Left lung (tissue), 10 donors: Measurements from ENCODE around the gene ZNF423. TPM values are rescaled to one million over a fixed set of nuclear protein-coding genes. Genes with fewer than 3 reads are reported as not detected.

Source experiments
- ATAC-seq: fragments of 200-7000 bp; cut with Tn5 transposase; one replicate; pipeline ENCODE4 v1.9.1; 2020; ENCODE audit warnings: moderate library complexity
- DNase-seq, 4 donors: peaks; one replicate each; pipeline ENCODE4 v3.0.0-alpha.2; 2013 to 2020
- H3K27ac ChIP-seq, 2 donors: fragments of 200-600 bp; sonication (generic) in 1 of 2; one replicate each; pipeline versions ENCODE4 v1.5.0 to v1.8.0; 2020 to 2021
- H3K27me3 ChIP-seq, 2 donors: fragments of 200-600 bp; sonication (generic) in 1 of 2; one replicate each; pipeline versions ENCODE4 v1.5.0 to v1.8.0; 2020 to 2021
- H3K36me3 ChIP-seq, 2 donors: fragments of 200-600 bp; sonication (generic) in 1 of 2; one replicate each; pipeline versions ENCODE4 v1.5.0 to v1.8.0; 2020 to 2021
- H3K4me1 ChIP-seq, 2 donors: fragments of 200-600 bp; one replicate each; pipeline ENCODE4 v1.8.0; 2021
- H3K4me3 ChIP-seq, 2 donors: fragments of 200-600 bp; sonication (generic) in 1 of 2; one replicate each; pipeline versions ENCODE4 v1.5.0 to v1.8.0; 2020 to 2021; ENCODE audit warnings: mild to moderate bottlenecking in 1 of 2
- H3K9me3 ChIP-seq, 2 donors: fragments of 200-600 bp; sonication (generic) in 1 of 2; one replicate each; pipeline versions ENCODE4 v1.5.0 to v1.8.0; 2020 to 2021
- intact Hi-C, 2 donors: fragments of 100-400 bp; cut with DNase I; formaldehyde crosslinking; loops; one replicate each; pipeline versions ENCODE4 v1.11.2 to v1.14.2; 2022
- polyA plus RNA-seq, 6 donors: library from polyadenylated mRNA; unstranded; fragments of 120-200 nt; gene quantifications; one replicate each; pipeline ENCODE4 v1.2.1, GENCODE V29; 2013; ENCODE audit not compliant: insufficient read length in 6 of 6
- total RNA-seq, 2 donors: library from RNA; stranded (reverse); fragmentation: NEBNext Ultra II Directional; extraction: Animal tissue kit (Norgen Biotek cat#: 25700); gene quantifications; one replicate each; pipeline ENCODE4 v1.2.1, GENCODE V29; 2021
- TF ChIP-seq, protein P1 (sequence below), 2 donors: fragments of 200-600 bp; sonication (generic) in 1 of 2; IDR thresholded peaks; one replicate each; pipeline versions ENCODE4 v1.5.0 to v1.8.0; 2021; ENCODE audit warnings: antibody characterized with exemption in 2 of 2
- donor health status: DM: no; HTN: yes; CAD: no.
- donor health status: DM: no; HTN: no; CAD: no.

Gene ZNF423
- total and polyA plus RNA-seq, 8 donors: 7.8 to 30.5 (median 26.6) TPM

DNA sequence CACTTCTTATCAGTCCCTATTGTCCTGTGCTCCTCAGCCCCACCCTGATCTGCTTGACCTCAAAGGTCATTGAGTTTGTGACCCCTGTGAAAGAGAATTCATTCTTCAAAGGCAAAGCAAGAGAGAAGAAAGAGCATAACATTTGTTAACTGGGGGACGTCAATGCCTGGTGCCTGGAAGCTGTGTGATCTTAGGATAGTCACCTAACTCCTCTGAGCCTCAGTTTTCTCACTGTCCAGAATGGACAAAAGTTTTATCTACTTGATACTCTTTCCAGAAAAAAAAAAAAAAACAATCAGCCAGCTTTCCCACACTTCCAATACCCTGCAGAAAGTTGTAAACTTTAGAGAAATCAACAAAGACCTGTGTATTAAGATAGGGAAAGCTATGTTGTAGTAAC lies 309.2 kb downstream of the ZNF423 start:
- H3K27ac ChIP-seq: no peak overlapping the region
- DNase-seq (no peak), ATAC-seq (no peak)
- no peaks in the 10 kb centered on the region for H3K36me3 ChIP-seq
- TF ChIP-seq, protein P1, sequence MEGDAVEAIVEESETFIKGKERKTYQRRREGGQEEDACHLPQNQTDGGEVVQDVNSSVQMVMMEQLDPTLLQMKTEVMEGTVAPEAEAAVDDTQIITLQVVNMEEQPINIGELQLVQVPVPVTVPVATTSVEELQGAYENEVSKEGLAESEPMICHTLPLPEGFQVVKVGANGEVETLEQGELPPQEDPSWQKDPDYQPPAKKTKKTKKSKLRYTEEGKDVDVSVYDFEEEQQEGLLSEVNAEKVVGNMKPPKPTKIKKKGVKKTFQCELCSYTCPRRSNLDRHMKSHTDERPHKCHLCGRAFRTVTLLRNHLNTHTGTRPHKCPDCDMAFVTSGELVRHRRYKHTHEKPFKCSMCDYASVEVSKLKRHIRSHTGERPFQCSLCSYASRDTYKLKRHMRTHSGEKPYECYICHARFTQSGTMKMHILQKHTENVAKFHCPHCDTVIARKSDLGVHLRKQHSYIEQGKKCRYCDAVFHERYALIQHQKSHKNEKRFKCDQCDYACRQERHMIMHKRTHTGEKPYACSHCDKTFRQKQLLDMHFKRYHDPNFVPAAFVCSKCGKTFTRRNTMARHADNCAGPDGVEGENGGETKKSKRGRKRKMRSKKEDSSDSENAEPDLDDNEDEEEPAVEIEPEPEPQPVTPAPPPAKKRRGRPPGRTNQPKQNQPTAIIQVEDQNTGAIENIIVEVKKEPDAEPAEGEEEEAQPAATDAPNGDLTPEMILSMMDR (IDR thresholded peaks at IDR 0.05): no peak
- intact Hi-C loops: no loop called here
- H3K4me3 ChIP-seq: no peak overlapping the region
- H3K9me3 ChIP-seq: no peaks in the 10 kb centered on the region
- no peaks in the 10 kb centered on the region for H3K4me1 ChIP-seq
- H3K27me3 ChIP-seq: no peaks in the 10 kb centered on the region

DNA sequence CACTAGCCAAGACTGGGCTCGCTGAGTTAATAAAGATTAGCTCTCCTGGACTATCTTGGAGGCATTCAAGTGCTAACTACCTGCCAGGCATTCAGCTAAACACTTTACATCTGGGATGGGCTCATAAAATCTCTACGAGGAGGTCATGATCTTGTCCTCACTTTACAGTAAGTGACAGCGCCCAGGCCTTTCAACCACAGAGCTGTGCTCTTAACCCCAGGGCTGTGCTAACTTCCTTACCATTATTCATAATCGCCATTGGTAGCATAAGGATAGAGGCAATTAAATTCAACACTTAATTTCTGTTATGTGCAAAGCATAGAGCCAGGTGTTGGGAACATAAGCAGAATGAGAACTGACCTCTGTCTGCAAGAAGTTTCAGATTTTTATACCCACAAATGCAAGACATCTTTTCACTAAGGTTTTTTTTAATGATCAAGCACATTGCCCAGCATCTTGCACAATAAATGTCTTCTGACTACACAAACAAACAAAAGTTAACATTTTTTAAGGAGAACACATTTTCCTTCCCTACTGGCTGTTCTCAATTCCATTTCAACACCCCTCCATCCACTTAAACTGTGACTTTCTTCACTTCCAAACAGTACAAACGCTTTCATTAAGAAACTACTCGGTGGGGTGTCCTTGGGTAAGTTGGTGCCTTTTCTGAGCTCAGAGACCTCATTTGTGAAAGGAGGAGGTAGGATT lies 310.0 kb downstream of the ZNF423 start:
- Histone ChIP-seq H3K36me3 (no peaks in the 10 kb centered on the region), H3K4me1 (no peaks in the 10 kb centered on the region)

DNA sequence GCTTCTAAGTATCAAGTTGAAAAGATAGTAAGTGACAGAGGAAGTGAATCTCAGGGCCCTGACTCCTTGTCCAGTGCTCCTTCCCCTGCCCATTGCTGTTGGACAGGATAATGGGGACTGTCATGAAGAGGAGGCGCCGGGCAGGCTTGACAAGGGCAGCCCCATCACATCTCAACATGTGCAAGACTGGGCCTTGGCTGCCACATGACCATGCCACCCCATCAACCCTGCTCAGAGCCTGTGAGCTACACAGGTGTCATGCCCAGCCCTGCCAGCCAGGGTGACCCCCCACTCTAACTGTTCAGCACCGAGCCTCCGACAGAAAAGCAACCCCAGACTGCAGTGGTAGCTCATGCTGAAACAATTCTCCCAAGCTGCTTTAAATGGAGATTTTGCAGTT lies 310.7 kb downstream of the ZNF423 start:
- intact Hi-C loops: no loop called here
- no peak for DNase-seq
- no peaks in the 10 kb centered on the region for H3K9me3 ChIP-seq
- TF ChIP-seq, protein P1 (IDR thresholded peaks at IDR 0.05): no peak
- no peak overlapping the region for H3K4me3 ChIP-seq
- no peak overlapping the region for H3K27ac ChIP-seq
- no peak for ATAC-seq
- no peaks in the 10 kb centered on the region for H3K4me1 ChIP-seq
- no peaks in the 10 kb centered on the region for H3K27me3 ChIP-seq
- no peaks in the 10 kb centered on the region for H3K36me3 ChIP-seq

More for the DNA sequence above, 310.0 kb downstream of the ZNF423 start:
- Histone ChIP-seq H3K27me3 (no peaks in the 10 kb centered on the region), H3K4me3 (no peak overlapping the region), H3K9me3 (no peaks in the 10 kb centered on the region), H3K27ac (no peak overlapping the region)
- ATAC-seq (no peak), DNase-seq (no peak)
- TF ChIP-seq, protein P1 (IDR thresholded peaks at IDR 0.05): no peak
- intact Hi-C loops: no loop called here

DNA sequence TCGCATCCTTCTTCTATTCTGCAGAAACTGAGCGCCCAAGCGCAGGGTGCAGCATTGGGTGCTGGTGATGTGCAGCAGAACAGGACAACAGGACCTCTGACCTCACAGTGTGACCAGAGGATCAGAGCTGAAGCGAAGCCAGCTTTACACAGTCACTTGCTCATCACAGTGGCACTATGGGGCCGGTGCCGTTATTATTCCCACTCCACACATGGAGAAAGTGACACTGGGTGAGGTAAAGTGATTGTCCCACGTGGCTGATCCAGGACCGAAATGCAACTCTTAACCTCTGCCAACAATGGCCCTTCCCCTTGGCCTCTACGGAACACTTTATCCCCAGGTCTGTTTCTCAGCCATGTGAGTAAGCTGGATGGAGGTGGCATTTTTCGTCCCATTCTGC lies 311.1 kb downstream of the ZNF423 start:
- H3K4me1 ChIP-seq: no peaks in the 10 kb centered on the region
- H3K36me3 ChIP-seq: no peaks in the 10 kb centered on the region
- TF ChIP-seq, protein P1 (IDR thresholded peaks at IDR 0.05): no peak
- H3K4me3 ChIP-seq: no peak overlapping the region
- H3K9me3 ChIP-seq: no peaks in the 10 kb centered on the region
- H3K27ac ChIP-seq: no peak overlapping the region
- DNase-seq: no peak
- intact Hi-C loops: no loop called here
- no peak for ATAC-seq
- H3K27me3 ChIP-seq: no peaks in the 10 kb centered on the region

DNA sequence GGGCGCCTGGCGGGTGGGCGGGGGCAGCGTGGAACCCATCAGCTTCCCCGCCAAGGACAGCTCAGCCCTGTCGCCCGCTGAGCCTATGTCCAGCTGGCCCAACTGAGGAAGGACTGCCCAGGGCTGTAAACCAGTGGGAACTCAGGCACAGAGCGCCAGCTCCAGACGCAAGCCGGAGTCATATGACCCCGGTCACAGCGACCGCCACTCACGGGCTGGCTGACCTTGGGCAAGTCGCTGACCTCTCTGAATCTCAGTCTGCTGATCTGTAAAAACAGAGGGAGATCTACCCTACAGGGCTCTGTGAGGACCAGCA lies 312.3 kb downstream of the ZNF423 start:
- TF ChIP-seq, protein P1 (IDR thresholded peaks at IDR 0.05): no peak
- ATAC-seq: no peak
- Histone ChIP-seq H3K4me3 (no peak overlapping the region), H3K36me3 (no peaks in the 10 kb centered on the region), H3K9me3 (no peaks in the 10 kb centered on the region), H3K4me1 (no peaks in the 10 kb centered on the region), H3K27me3 (no peaks in the 10 kb centered on the region), H3K27ac (no peak overlapping the region)
- intact Hi-C loops: no loop called here
- no peak for DNase-seq
